CD4-positive, alpha-beta T cell (primary cell): Measurements from ENCODE around the gene ZDHHC8. TPM values are rescaled to one million over a fixed set of nuclear protein-coding genes. Genes with fewer than 3 reads are reported as not detected.
A peak's percentile ranks its signal among the peaks of the same experiment; 100 is the strongest.

Experiments used
- ATAC-seq: fragments of 200-7000 bp; cut with Tn5 transposase; one replicate; pipeline ENCODE4 v1.10.0; 2022; ENCODE audit warnings: mild to moderate bottlenecking; ENCODE audit not compliant: poor library complexity
- CTCF ChIA-PET: fragments of 350-600 bp; sonication (Branson Sonifier 250); formaldehyde crosslinking; loops from one replicate; lab custom pipeline; 2021; ENCODE audit warnings: antibody characterized with exemption, inconsistent platforms; lab: Charles Lee
- POLR2A ChIA-PET: fragments of 350-600 bp; sonication (Branson Sonifier 250); formaldehyde crosslinking; loops from one replicate; lab custom pipeline; 2021; ENCODE audit warnings: antibody characterized with exemption, inconsistent platforms; lab: Charles Lee
- DNase-seq, 14 experiments: peaks; one replicate each; pipeline ENCODE4 v3.0.0-alpha.2; 2013 to 2020; ENCODE audit warnings: mixed read lengths in 2 of 14
- H3K27ac ChIP-seq, 2 donors: one replicate each; pipeline versions ENCODE4 v1.5.1 to v1.7.0; 2013; ENCODE audit warnings: low read length in 2 of 2, low read depth in 1 of 2, mild to moderate bottlenecking in 1 of 2
- H3K27me3 ChIP-seq, 2 experiments: 1 replicate in 1 of 2; 2 replicates in 1 of 2; pipeline versions ENCODE4 v1.6.1 to v1.7.0; 2013; ENCODE audit warnings: low read length in 2 of 2, control low read depth in 1 of 2, mild to moderate bottlenecking in 1 of 2, moderate library complexity in 1 of 2; ENCODE audit not compliant: insufficient read depth in 2 of 2, control insufficient read depth in 1 of 2
- H3K36me3 ChIP-seq: one replicate; pipeline ENCODE4 v1.6.1; 2013; ENCODE audit warnings: low read length, control low read depth; ENCODE audit not compliant: insufficient read depth
- H3K4me1 ChIP-seq: one replicate; pipeline ENCODE4 v1.6.1; 2013; ENCODE audit warnings: low read length, control low read depth; ENCODE audit not compliant: insufficient read depth
- H3K4me3 ChIP-seq: one replicate; pipeline ENCODE4 v1.5.1; 2013; ENCODE audit warnings: mild to moderate bottlenecking, low read length, moderate library complexity
- H3K9me3 ChIP-seq, 2 experiments: 1 replicate in 1 of 2; 2 replicates in 1 of 2; pipeline versions ENCODE4 v1.6.1 to v1.7.0; 2013; ENCODE audit warnings: low read length in 2 of 2, mild to moderate bottlenecking in 2 of 2, control low read depth in 1 of 2, moderate library complexity in 1 of 2; ENCODE audit not compliant: control insufficient read depth in 1 of 2, insufficient read depth in 1 of 2
- H3K27ac Mint-ChIP-seq: one replicate; pipeline ENCODE4 v1.8.0; 2020; ENCODE audit warnings: mixed read lengths
- H3K27me3 Mint-ChIP-seq: one replicate; pipeline ENCODE4 v1.8.0; 2021; ENCODE audit warnings: mixed read lengths
- H3K36me3 Mint-ChIP-seq: one replicate; pipeline ENCODE4 v1.8.0; 2021; ENCODE audit warnings: low read depth, mixed read lengths
- H3K4me1 Mint-ChIP-seq: one replicate; pipeline ENCODE4 v1.8.0; 2021; ENCODE audit warnings: low read depth, mixed read lengths
- H3K4me3 Mint-ChIP-seq: one replicate; pipeline ENCODE4 v1.8.0; 2020; ENCODE audit warnings: mild to moderate bottlenecking, mixed read lengths
- H3K9me3 Mint-ChIP-seq: one replicate; pipeline ENCODE4 v1.8.0; 2020; ENCODE audit warnings: mixed read lengths
- intact Hi-C, 2 experiments: fragments of 100-400 bp; cut with DNase I in 1 of 2; cut with micrococcal nuclease in 1 of 2; formaldehyde crosslinking; loops; one replicate each; pipeline versions ENCODE4 v1.15.1 to v1.9.0; 2023 to 2025; cut with DNase I, micrococcal nuclease
- total RNA-seq, 174 experiments: library from RNA in 2 of 174; stranded (reverse) in 2 of 174; gene quantifications; one replicate each; pipeline ENCODE4 v1.2.3 and lab custom pipeline; 2021 to 2026
- TF ChIP-seq, protein P1 (sequence below): fragments of 200-600 bp; IDR thresholded peaks from one replicate; pipeline ENCODE4 v1.8.0; 2022; ENCODE audit warnings: antibody characterized with exemption, mild to moderate bottlenecking

The ZDHHC8 gene
- total RNA-seq, 2 experiments from 2014 or later = 44.9 to 49.3 TPM

DNA sequence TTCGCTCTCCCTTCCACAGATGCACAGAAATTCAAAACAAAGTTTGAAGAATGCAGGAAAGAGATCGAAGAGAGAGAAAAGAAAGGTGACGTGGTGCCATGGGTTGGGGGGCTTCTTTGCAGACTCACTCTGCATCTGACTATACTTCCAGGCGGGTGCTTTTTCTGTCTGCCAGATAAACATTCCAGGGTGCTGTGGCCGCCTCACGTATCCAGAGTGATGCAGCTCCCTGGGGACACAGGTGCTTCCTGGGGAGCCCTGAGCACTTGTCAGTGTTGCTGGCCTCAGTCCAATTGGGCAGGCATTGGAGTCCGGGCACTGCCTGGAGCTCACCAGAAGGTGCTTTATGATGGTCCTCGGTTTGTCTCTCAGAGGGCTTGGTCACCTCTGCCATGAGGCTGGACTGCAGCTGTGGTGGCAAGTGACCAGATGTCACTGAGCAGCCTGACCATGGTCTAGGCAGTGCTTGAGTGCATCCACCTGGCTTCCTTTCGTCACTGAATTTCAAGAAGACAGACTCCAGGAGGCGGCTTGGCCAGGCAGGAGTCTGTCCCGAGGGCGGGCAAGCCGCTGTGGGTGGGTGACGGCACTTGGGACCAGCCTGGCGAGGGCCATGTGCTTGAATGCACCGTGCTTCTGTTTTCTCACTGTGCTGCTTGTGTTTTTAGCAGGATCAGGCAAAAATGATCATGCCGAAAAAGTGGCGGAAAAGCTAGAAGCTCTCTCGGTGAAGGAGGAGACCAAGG, 5.1 kb upstream of the ZDHHC8 start:
- TF ChIP-seq, protein P1, sequence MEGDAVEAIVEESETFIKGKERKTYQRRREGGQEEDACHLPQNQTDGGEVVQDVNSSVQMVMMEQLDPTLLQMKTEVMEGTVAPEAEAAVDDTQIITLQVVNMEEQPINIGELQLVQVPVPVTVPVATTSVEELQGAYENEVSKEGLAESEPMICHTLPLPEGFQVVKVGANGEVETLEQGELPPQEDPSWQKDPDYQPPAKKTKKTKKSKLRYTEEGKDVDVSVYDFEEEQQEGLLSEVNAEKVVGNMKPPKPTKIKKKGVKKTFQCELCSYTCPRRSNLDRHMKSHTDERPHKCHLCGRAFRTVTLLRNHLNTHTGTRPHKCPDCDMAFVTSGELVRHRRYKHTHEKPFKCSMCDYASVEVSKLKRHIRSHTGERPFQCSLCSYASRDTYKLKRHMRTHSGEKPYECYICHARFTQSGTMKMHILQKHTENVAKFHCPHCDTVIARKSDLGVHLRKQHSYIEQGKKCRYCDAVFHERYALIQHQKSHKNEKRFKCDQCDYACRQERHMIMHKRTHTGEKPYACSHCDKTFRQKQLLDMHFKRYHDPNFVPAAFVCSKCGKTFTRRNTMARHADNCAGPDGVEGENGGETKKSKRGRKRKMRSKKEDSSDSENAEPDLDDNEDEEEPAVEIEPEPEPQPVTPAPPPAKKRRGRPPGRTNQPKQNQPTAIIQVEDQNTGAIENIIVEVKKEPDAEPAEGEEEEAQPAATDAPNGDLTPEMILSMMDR = no peak
- H3K4me1 ChIP-seq = peaks cover 45% of the 10 kb centered on the region
- peaks cover 33% of the 10 kb centered on the region for H3K36me3 Mint-ChIP-seq
- no peaks in the 10 kb centered on the region for H3K9me3 Mint-ChIP-seq
- POLR2A ChIA-PET = no interaction called here
- no peak overlapping the region for H3K27ac ChIP-seq
- DNase-seq (no peak), ATAC-seq (no peak)
- H3K27me3 Mint-ChIP-seq = no peaks in the 10 kb centered on the region
- peaks cover 8% of the 10 kb centered on the region for H3K4me1 Mint-ChIP-seq
- peaks cover 40% of the 10 kb centered on the region for H3K36me3 ChIP-seq
- H3K4me3 ChIP-seq = no peak overlapping the region
- CTCF ChIA-PET = no interaction called here
- no peak overlapping the region for H3K27ac Mint-ChIP-seq
- H3K4me3 Mint-ChIP-seq = no peak overlapping the region
- no peaks in the 10 kb centered on the region for H3K27me3 ChIP-seq
- intact Hi-C loops = no loop called here
- H3K9me3 ChIP-seq = no peaks in the 10 kb centered on the region

DNA sequence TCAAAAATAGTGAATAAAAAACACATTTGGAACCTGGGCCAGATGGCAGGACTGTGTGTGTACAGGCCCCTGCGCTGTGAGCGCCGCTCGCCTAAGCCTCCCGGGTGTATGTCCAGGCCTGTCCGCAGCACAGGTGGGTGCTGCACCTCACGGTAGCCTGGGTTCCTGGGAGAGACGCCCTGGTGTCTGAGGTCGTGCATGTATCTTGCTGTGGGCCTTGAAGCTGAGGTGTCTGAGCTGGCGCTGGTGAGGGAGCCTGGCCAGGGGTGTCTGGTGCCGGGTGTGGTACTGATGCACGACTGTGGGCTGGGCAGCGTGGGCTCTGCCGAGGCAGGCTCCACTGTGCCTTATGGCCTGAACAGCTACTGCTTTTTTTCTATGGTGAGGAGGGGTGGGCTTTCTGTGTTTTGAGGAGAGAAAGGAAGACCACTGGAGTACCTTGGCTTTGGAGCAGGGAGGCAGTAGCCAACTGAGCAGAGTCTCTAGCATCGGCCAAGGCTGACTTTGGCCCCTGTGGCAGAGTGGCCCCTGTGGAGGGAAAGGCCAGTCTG, 4.2 kb upstream of the ZDHHC8 start:
- Histone ChIP-seq H3K4me3 (no peak overlapping the region), H3K36me3 (peaks cover 31% of the 10 kb centered on the region), H3K27me3 (no peaks in the 10 kb centered on the region), H3K9me3 (no peaks in the 10 kb centered on the region), H3K27ac (peak overlapping the region in 1 of 2 donors; percentile 10), H3K4me1 (peaks cover 39% of the 10 kb centered on the region)
- CTCF ChIA-PET = no interaction called here
- intact Hi-C loops = no loop called here
- DNase-seq (no peak), ATAC-seq (no peak)
- H3K9me3 Mint-ChIP-seq = no peaks in the 10 kb centered on the region
- peaks cover 33% of the 10 kb centered on the region for H3K36me3 Mint-ChIP-seq
- peaks cover 8% of the 10 kb centered on the region for H3K4me1 Mint-ChIP-seq
- H3K27ac Mint-ChIP-seq = peak overlapping the region; percentile 79
- H3K27me3 Mint-ChIP-seq = no peaks in the 10 kb centered on the region
- no peak overlapping the region for H3K4me3 Mint-ChIP-seq
- POLR2A ChIA-PET = no interaction called here
- TF ChIP-seq, protein P1 = no peak

DNA sequence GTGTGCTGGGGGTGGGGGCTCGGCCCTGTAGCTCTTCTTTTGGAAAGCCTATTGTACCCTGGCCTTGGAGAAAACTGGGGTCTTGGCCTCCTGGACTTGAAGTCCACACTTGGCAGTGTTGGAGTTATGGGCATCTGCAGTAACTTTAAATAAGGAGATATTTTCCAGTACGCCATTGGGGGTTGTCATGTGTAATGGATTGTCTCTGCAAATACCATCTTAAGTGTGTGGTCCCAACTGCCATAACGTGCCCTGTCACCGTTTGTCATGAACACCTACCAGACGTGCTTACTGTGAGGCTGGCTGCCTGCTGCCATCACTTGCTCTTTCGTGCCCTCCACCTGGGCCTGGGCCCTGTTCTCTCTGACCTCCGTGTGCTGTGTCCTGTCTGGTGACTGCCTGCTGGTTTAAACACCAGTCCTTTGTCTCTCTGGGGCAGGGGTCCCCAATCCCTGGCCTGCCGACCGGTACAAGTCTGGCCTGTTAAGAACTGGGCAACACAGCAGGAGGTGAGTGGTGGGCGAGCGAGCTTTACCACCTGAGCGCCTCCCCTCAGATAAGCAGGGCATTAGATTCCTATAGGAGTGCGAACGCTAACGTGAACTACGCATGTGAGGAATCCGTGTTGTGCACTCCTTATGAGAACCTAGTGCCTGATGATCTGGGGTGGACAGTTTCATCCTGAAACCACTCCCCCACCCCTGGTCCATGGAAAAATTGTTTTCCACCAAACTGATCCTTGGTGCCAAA, 3.6 kb upstream of the ZDHHC8 start:
- POLR2A ChIA-PET = interaction anchor here (1.5 to 1.7 kb wide), 2 partner anchors 10 to 157 kb away, joined by 6 to 11 read pairs; partner anchors contain the start of gene TRMT2A
- no peak overlapping the region for H3K27ac ChIP-seq

More for the DNA sequence above, 3.6 kb upstream of the ZDHHC8 start:
- Mint-ChIP-seq H3K9me3 (no peaks in the 10 kb centered on the region), H3K4me3 (no peak overlapping the region), H3K36me3 (peaks cover 33% of the 10 kb centered on the region), H3K27me3 (no peaks in the 10 kb centered on the region), H3K4me1 (peaks cover 13% of the 10 kb centered on the region), H3K27ac (peak overlapping the region; percentile 79)
- CTCF ChIA-PET = interaction anchor here (1.5 to 2.8 kb wide), 3 partner anchors 10 to 157 kb away, joined by 3 to 22 read pairs (median 8); partner anchors contain the start of genes RANBP1 and TRMT2A
- Histone ChIP-seq H3K4me3 (no peak overlapping the region), H3K27me3 (no peaks in the 10 kb centered on the region), H3K36me3 (peaks cover 30% of the 10 kb centered on the region), H3K9me3 (no peaks in the 10 kb centered on the region), H3K4me1 (peaks cover 41% of the 10 kb centered on the region)
- TF ChIP-seq, protein P1 = no peak
- DNase-seq = no peak
- no peak for ATAC-seq
- intact Hi-C loops = loop anchor here in 1 of 2 experiments (2.0 kb wide), 1 partner anchor 47 kb away; the partner anchor contains the start of gene DGCR8
